ENCODE data around the gene ILKAP.
A peak's percentile ranks its signal among the peaks of the same experiment; 100 is the strongest.

ILKAP gene

DNA sequence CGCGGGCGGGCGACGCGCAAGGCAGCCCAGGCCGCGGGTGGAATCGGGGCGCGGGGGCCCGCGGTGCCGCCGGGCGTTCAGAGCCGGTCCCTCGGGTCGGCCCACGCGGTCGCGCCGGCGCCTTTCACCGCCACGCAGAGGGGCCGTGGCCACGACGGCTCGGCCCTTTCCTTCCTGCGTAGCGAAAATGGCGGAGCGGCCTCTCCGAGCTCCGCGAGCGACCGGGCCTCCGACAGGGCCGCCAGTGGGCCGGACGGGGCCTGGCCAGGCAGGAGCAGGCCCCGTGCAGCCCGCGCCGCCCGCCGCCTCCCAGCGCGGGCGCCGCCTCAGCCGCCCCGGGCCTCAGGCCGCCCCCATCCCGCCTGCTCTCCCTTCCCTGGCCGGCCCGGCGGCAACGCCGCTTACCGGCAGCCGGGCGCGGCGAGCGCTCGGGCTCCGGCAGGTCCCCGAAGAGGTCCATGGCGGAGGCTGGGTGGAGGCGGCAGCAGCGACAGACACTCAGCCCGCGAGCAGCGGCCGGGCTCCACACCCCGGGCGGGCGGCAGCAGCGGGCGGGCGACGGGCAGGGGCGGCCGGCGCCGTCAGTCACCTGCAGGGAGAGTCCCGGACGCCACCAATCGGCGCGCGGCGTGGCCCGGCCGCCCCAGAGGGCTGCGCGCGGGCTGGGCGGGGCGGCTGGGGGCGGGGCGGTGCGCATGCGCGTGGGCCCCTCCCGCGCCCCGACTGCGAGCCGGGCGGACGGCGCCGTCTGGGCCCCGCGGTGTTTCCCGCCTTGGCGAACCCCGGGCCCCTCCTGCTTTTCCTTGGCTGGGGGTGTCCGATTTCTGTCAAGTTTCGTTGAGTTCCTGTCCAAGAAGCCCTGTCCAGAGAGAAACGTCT, at the start of gene ILKAP:
Gene ILKAP (minus strand): TSS at position 602 of the 879 bp plus-strand sequence. CDS start 142 bp downstream, at position 460.
- DNase-seq (ENCODE audit: low read depth in 2 of 2) = peak; percentile 80 to 84

DNA sequence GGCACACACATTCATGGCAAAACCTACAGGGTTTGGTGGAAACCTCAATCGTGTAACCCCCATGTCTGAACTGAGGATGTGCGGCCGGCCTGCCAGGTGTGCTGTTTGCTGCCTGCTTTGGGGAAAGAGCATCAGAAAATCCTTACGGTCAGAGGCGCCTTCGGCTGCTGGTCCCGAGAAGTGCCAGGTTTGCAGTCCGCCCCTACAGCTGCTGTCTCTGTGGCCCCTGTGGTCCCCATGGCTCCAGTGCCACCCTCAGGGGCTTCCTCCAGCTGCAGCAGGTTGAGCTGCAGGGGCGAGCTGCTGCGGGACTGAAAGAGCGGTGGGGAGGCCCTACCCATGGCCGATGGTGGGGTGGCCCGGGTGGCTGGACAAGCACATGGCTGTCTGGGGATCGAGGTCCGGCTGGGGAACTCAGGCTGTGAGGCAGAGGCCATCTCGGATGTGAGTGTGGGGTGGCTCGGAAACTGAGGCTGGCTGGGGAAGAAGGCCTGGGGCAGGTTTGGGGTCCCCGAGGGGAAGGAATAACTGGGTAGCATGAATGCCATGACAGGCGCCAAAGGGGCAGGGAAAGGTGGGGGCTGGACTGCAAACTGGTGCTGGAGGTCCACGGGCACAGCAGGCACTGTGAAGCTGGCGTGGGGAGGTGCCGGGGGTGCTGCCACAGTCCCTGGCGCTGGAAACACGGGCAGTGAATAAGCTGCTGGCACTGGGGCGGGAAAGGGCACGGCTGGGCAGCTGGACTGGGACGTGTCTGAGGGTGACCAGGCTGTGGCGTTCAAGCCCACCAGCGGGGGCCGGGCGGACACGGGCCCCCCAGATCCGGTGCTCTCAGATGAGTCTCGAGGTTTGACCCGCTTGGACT, 49.5 kb upstream of the ILKAP start:
- no peak for DNase-seq (ENCODE audit: low read depth in 2 of 2)

- DNase-seq (ENCODE audit: low read depth in 2 of 2) = no peak
Observed at GRCh38 chr2:238251986-238252385, 48.5 kb upstream of the ILKAP start.

DNA sequence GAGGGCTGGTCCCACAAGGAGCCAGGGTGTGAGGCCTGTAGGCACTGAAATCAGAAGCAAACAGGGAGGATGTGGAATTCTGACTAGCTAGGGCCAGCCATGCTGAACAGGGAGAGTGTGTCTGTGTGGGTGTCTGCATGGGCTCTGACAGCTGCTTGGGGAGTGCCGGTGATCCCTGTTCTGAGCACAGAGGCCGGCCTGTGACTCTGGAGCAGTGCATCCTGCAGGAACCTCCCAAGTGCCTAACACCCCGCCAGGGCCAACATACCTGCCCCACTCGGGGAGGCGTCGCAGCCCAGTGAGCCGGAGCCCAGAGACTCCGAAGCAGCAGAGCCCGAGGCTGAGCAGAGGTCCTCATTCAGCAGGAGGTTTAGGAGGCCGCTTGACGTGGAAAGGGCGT, 47.8 kb upstream of the ILKAP start:
- no peak for DNase-seq (ENCODE audit: low read depth in 2 of 2)

GRCh38 chr2:238250896-238251295, 47.4 kb upstream of the ILKAP start:
- DNase-seq (ENCODE audit: low read depth in 2 of 2) = no peak

GRCh38 chr2:238247841-238248453, 44.5 kb upstream of the ILKAP start:
- DNase-seq (ENCODE audit: low read depth in 2 of 2) = no peak

DNA sequence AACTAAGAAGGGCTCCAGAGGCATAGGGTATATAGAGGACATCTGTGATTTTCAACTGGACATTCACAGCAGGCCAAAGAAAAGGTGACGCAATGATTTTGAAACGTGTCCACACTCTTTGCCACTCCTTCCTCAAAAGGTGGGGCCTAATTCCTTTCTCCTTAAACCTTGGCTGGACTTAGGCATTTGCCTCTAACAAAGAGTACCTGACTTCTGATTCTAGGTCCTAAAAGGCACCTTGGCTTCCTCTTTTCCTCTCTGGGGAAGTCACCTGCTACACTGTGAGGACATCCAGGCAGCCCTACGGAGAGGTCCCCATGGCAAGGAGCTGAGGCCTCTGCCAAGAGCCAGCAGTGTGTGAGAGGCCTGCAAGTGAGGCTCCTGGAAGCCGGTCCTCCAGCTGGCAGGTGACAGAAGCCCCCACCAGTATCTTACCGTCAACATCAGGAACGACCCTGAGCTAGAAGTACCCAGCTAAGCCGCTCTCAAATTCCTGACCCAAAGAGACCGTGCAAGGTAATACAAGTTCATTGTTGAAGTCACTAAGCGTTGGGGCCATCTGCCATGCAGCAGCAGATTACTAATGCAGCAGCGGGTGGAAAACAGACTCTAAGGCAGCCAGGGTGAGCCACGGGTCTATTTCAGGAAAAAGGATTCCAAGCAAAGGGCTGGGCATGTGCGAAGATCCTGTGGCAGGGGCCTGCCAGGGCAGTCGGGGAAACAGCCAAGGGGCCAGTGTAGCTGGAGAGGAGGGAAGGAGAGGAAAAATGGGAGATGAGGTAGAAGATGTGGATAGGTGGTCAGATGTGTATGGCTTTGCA, 43.7 kb upstream of the ILKAP start:
- no peak for DNase-seq (ENCODE audit: low read depth in 2 of 2)

DNA sequence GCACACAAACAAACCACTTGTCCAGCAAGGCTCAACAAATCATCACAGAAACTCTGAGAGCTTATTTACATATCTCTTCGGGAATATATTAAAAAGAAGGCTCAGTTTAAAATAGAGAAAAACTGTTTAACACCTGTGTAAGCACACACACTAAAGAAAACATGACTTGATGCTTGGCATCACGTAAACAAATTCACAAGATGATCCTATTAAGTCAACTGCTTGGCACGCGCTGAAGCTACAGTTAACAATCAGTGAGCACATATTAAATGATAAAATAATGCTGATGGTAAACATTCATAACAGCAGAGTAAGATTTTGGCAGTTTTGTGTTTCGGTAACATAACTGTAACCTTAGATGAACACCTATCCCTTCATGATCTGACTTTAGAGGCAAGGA, 40.7 kb upstream of the ILKAP start:
- DNase-seq (ENCODE audit: low read depth in 2 of 2) = no peak

- no peak for DNase-seq (ENCODE audit: low read depth in 2 of 2)
Observed at GRCh38 chr2:238243496-238244076, 40.1 kb upstream of the ILKAP start.

GRCh38 chr2:238242731-238243495, 39.4 kb upstream of the ILKAP start:
- no peak for DNase-seq (ENCODE audit: low read depth in 2 of 2)

GRCh38 chr2:238241970-238242369, 38.5 kb upstream of the ILKAP start:
- no peak for DNase-seq (ENCODE audit: low read depth in 2 of 2)

DNA sequence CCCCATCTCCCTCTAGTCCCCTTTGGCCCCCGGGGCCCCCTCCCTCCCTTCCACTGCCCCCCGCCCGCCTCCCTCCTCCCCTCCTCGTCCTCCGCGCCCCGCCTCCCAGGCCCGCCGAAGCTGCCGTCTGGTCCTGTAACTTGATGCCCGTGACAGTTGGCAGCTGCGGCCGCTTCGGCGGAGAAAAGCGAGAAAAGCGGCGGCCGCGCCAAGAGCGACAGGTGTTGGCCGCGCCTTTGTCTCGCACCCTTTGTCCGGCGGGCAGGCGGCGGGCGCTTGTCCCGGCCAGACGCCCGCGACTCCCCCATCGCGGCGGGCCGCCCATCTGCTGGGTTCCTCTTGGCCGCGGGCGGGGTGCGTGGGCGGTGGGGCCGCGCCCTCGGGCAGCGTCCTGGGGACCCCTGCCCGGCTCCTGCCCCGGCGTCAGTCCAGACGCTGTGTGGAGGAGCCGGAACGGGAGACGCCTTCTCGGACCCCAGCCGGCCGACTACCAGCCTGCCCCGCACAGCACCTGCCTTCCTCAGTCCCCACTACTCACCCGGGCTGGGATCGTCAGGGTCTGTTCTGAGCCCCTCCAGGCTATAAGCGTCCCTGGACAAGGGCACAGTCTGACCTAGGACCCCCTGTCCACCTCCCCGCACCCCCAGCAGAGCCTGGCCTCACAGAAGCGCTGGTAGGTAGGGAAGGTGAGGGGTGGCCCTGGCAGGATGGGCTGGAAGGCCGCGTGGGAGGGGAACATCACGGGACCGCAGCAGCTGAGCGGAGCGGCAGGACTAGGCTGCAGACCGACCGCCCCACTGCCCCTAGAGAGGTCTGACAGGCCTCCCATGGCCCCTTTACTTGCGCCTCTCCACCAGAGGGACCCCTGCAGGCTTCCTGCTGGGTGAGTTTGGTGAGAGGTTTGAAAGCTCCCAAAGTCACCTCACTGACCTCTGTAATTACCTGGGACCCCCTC, 37.5 kb upstream of the ILKAP start:
- DNase-seq (ENCODE audit: low read depth in 2 of 2) = no peak

- peak; percentile 50 to 68 for DNase-seq (ENCODE audit: low read depth in 2 of 2)
Observed at GRCh38 chr2:238239863-238240756, 36.6 kb upstream of the ILKAP start, which contains the start of gene HES6. TSS of gene HES6 (minus strand) at chr2:238240038. CDS start at chr2:238239905, 133 bp downstream.

DNA sequence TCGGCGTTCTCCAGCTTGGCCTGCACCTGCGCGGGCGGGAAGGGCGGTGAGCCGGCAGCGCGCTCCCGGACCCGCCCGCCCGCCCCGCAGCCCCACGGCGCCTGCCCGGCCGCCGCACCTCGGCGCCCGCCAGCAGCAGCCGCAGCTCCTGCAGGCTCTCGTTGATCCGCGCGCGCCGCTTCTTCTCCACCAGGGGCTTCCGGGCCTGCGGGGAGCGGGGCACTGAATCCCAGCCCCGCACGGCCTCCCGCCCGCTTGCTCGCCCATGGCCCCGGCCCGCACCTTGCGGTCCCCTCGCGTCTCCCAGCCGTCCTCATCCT, 36.0 kb upstream of the ILKAP start:
- DNase-seq (ENCODE audit: low read depth in 2 of 2) = no peak

DNA sequence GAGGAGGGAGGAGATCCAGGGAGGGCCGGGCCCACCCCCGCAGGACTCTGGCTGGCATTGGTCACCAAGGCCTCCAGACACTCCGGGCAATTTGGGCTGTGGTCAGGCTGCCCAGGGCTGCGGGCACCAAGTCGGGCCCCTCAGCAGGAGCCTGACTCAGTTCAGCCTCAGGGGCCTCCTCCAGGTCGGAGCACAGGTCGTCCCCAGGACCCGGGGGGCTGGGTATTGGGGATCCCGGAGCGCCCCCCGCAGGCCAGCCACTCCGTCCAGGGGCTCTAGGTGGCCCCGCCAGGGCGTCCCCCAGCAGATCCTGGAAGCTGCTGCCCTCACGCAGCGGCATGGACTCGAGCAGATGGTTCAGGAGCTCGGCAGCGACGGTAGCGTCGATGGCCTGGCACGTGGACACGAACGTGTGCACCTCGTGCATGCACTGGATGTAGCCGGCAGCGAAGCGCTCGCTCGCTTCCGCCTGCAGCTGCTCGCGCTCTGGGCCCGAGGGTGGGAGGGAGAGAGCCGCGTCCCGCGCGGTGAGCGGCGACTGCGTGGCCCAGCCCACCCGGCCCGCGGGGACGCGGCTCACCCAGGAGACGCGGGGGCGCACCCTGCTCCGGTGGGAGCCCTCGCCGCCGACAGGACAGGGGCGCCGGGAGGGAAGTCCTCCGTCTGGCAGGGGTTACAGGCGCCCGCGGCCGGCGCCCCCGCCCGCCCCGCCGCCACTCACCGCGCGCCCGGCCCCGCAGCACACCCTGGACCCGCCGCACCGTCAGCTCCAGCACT, 35.5 kb upstream of the ILKAP start:
- DNase-seq (ENCODE audit: low read depth in 2 of 2) = no peak

DNA sequence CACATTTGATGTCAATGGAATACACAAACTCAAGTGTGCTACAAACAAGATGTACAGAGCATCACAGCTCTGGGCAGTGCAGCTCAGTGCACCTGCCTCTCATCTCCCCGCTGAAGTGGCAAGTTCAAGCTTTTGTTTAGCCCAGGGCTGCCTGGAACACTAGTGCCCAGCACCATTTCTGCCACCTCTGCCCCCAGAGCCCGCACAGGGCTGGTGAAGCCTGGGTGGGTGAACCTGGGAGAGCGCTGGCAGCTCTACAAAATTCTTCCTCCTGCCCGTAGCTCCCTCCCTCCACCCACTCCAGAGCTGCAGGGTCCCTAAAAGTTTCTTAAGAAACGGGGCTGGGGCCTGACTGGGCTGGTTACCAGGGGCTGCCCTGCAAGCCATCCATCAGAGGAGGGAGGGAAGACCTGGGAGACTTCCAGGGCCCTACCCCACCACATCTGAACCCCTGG, 34.8 kb upstream of the ILKAP start:
- DNase-seq (ENCODE audit: low read depth in 2 of 2) = no peak

DNA sequence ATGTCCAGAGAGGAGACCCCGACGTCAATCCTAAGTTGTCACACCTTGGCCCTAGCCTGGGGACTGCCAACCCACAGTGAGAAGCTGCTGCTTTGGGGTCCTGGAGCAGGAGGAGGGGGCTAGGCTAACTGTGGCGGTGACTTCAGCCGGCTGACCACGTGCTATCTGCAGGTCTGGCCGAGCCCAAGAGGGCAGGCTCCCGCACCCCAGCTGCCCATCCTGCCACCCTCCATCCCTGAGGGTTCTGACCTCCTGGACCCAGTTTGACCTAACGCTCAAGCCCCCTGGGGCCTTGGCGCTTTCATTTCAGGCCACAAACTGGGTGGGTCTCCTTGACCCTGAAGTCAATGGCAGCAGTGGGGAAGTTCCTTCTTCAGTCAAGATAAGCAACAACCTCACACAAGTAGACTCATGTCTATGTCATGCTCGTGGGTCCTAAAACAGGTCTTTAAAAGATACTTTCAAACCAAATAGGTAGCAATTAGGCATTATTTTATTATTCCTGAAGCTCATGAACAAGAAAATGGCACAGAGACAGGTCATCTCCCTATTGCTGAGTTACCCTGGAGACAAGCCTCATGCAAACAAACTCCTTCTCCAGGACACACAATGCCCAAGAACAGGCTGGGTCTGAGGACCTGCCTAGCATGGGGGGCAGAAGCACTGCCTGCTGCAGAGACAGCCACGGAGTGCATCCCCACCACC, 34.1 kb upstream of the ILKAP start:
- DNase-seq (ENCODE audit: low read depth in 2 of 2) = no peak

Measured in activated CD4-positive, alpha-beta T cell treated with anti-CD3 and anti-CD28 coated beads for 24 hours (primary cell).